CD4-positive, alpha-beta T cell treated with Interleukin-4 for 1 hour (primary cell): ENCODE measurements around the gene VSX1.
A peak's percentile ranks its signal among the peaks of the same experiment; 100 is the strongest.

Experiments
- DNase-seq, 2 donors: peaks; one replicate each; pipeline ENCODE4 v3.0.0-alpha.2; 2020 to 2022

The VSX1 gene

GRCh38 chr20:25081730-25082497 is at the start of gene VSX1:
Gene VSX1, minus strand, starts transcription at chr20:25082141. Its CDS starts 45 bp downstream, at chr20:25082096.
- DNase-seq, result no peak

- no peak for DNase-seq
These were observed 48.0 kb upstream of the VSX1 start for GRCh38 chr20:25129908-25130307.

- no peak for DNase-seq
These were observed 47.5 kb upstream of the VSX1 start for GRCh38 chr20:25129428-25129827.

GRCh38 chr20:25128649-25129048 is 46.7 kb upstream of the VSX1 start:
- no peak for DNase-seq

GRCh38 chr20:25127761-25128537 is 46.0 kb upstream of the VSX1 start:
- DNase-seq, result no peak

GRCh38 chr20:25126204-25127029 is 44.5 kb upstream of the VSX1 start:
- DNase-seq, result no peak

GRCh38 chr20:25125636-25126035 is 43.7 kb upstream of the VSX1 start:
- no peak for DNase-seq

- no peak for DNase-seq
These were observed 39.0 kb upstream of the VSX1 start for GRCh38 chr20:25120920-25121319.

- DNase-seq, result no peak
These were observed 38.5 kb upstream of the VSX1 start for GRCh38 chr20:25120457-25120856.

GRCh38 chr20:25118529-25118928 is 36.6 kb upstream of the VSX1 start:
- DNase-seq, result no peak

- no peak for DNase-seq
These were observed 36.0 kb upstream of the VSX1 start for GRCh38 chr20:25117990-25118389.

GRCh38 chr20:25116739-25117458 is 35.0 kb upstream of the VSX1 start:
- no peak for DNase-seq

- DNase-seq, result no peak
These were observed 21.6 kb upstream of the VSX1 start for GRCh38 chr20:25103526-25103925.

GRCh38 chr20:25100914-25101313 is 19.0 kb upstream of the VSX1 start:
- no peak for DNase-seq

GRCh38 chr20:25099601-25100140 is 17.7 kb upstream of the VSX1 start:
- no peak for DNase-seq

GRCh38 chr20:25097498-25097897 is 15.6 kb upstream of the VSX1 start:
- no peak for DNase-seq

GRCh38 chr20:25090492-25091429 is 8.8 kb upstream of the VSX1 start:
- DNase-seq, result peak; percentile 69 to 80

- no peak for DNase-seq
These were observed 7.7 kb upstream of the VSX1 start for GRCh38 chr20:25089662-25090061.

GRCh38 chr20:25089096-25089495 is 7.2 kb upstream of the VSX1 start:
- DNase-seq, result no peak

- DNase-seq, result no peak
These were observed 6.3 kb upstream of the VSX1 start for GRCh38 chr20:25088267-25088666.
